ENCODE data around the gene NPAT. TPM values are rescaled to one million over a fixed set of nuclear protein-coding genes. Genes with fewer than 3 reads are reported as not detected.

NPAT gene
- 10 to 100 TPM; 21.8 to 23.8 TPM for total RNA-seq
- polyA plus RNA-seq (2013, experiment 1 of 2), result 13.2 TPM
- 13.6 TPM for polyA plus RNA-seq (2013, experiment 2 of 2)
- long read RNA-seq, experiment 1, full-length matches to known transcripts, result 2 of 8 reads
- long read RNA-seq, experiment 1, partial matches to known transcripts, result 4 of 8 reads
- long read RNA-seq, experiment 1, other reads (novel, unspliced or antisense), result 2 of 8 reads
- long read RNA-seq, experiment 2, full-length matches to known transcripts, result 11 of 23 reads
- long read RNA-seq, experiment 2, partial matches to known transcripts, result 5 of 23 reads
- long read RNA-seq, experiment 2, other reads (novel, unspliced or antisense), result 7 of 23 reads
- long read RNA-seq, experiment 3, partial matches to known transcripts, result 40 of 46 reads
- long read RNA-seq, experiment 3, other reads (novel, unspliced or antisense), result 6 of 46 reads
- long read RNA-seq, experiment 4, partial matches to known transcripts, result 3 of 3 reads
- long read RNA-seq, experiment 4, other reads (novel, unspliced or antisense), result 0 of 3 reads

- WGBS, 2 experiments (ENCODE audit: insufficient coverage in 1 of 2, insufficient read length in 1 of 2), result 0% methylated on average over 25 to 70 of the region's 70 CpGs
- H3K27ac ChIP-seq (ENCODE audit: low read depth, low read length), result peak within 1 kb of the TSS; percentile 93
- no peaks in the 10 kb centered on the region for H3K27me3 Mint-ChIP-seq (ENCODE audit: insufficient read depth)
- H3K36me3 Mint-ChIP-seq (ENCODE audit: low read depth), result no peaks in the 10 kb centered on the region
- no peak within 1 kb of the TSS for H3K4me3 Mint-ChIP-seq
- peaks cover 7% of the 10 kb centered on the region for H3K4me1 ChIP-seq (ENCODE audit: control insufficient read depth, insufficient read depth, low read length)
- no peaks in the 10 kb centered on the region for H3K27me3 ChIP-seq (ENCODE audit: control insufficient read depth, insufficient read depth, low read length, poor library complexity, severe bottlenecking)
- H3K9me3 ChIP-seq (ENCODE audit: control insufficient read depth, low read length), result no peaks in the 10 kb centered on the region
- peaks cover 36% of the 10 kb centered on the region for H3K4me1 Mint-ChIP-seq
- TF ChIP-seq CTCF (conservative IDR thresholded peaks at IDR 0.05), result peak; percentile 76
- peak within 1 kb of the TSS; percentile 95 for H3K9ac ChIP-seq (ENCODE audit: extremely low read depth, low read length, poor library complexity, severe bottlenecking)
- peak within 1 kb of the TSS; percentile 100 for H3K27ac Mint-ChIP-seq
- no peaks in the 10 kb centered on the region for H3K36me3 ChIP-seq (ENCODE audit: control insufficient read depth, insufficient read depth, low read length)
- peak; percentile 99 for DNase-seq
- no peaks in the 10 kb centered on the region for H3K9me3 Mint-ChIP-seq
- H3K4me3 ChIP-seq (ENCODE audit: low read length), result peak within 1 kb of the TSS; percentile 99
Measured at GRCh38 chr11:108222574-108223347, at the start of gene NPAT, which contains the start of gene ATM. Gene NPAT, minus strand, starts transcription at chr11:108222638. Its CDS starts 102 bp downstream, at chr11:108222536. Gene ATM, plus strand, starts transcription at chr11:108223067. Its CDS starts 4,558 bp downstream, at chr11:108227625.

- WGBS, 2 experiments (ENCODE audit: insufficient coverage in 1 of 2, insufficient read length in 1 of 2), result 92 to 97% methylated on average over 2 to 3 of the region's 3 CpGs
- Histone ChIP-seq H3K27ac (ENCODE audit: low read depth, low read length) (no peak overlapping the region), H3K9me3 (ENCODE audit: control insufficient read depth, low read length) (no peaks in the 10 kb centered on the region), H3K4me3 (ENCODE audit: low read length) (no peak overlapping the region), H3K4me1 (ENCODE audit: control insufficient read depth, insufficient read depth, low read length) (no peaks in the 10 kb centered on the region), H3K27me3 (ENCODE audit: control insufficient read depth, insufficient read depth, low read length, poor library complexity, severe bottlenecking) (no peaks in the 10 kb centered on the region), H3K36me3 (ENCODE audit: control insufficient read depth, insufficient read depth, low read length) (peaks cover 52% of the 10 kb centered on the region), H3K9ac (ENCODE audit: extremely low read depth, low read length, poor library complexity, severe bottlenecking) (no peak overlapping the region)
- Mint-ChIP-seq H3K4me1 (no peaks in the 10 kb centered on the region), H3K27ac (peak overlapping the region; percentile 76), H3K4me3 (no peak overlapping the region), H3K9me3 (peaks cover 14% of the 10 kb centered on the region), H3K36me3 (ENCODE audit: low read depth) (peaks cover 56% of the 10 kb centered on the region), H3K27me3 (ENCODE audit: insufficient read depth) (peaks cover 1% of the 10 kb centered on the region)
- TF ChIP-seq CTCF (conservative IDR thresholded peaks at IDR 0.05), result no peak
- no peak for DNase-seq
Measured at GRCh38 chr11:108269583-108269982, 47.1 kb upstream of the NPAT start.

- TF ChIP-seq CTCF (conservative IDR thresholded peaks at IDR 0.05), result no peak
- Mint-ChIP-seq H3K4me3 (no peak overlapping the region), H3K27me3 (ENCODE audit: insufficient read depth) (no peaks in the 10 kb centered on the region), H3K36me3 (ENCODE audit: low read depth) (peaks cover 62% of the 10 kb centered on the region), H3K9me3 (no peaks in the 10 kb centered on the region), H3K4me1 (no peaks in the 10 kb centered on the region), H3K27ac (no peak overlapping the region)
- no CpG with 5 or more reads among the region's 1 CpG for WGBS, 2 experiments (ENCODE audit: insufficient coverage in 1 of 2, insufficient read length in 1 of 2)
- Histone ChIP-seq H3K36me3 (ENCODE audit: control insufficient read depth, insufficient read depth, low read length) (peaks cover 77% of the 10 kb centered on the region), H3K9me3 (ENCODE audit: control insufficient read depth, low read length) (no peaks in the 10 kb centered on the region), H3K4me3 (ENCODE audit: low read length) (no peak overlapping the region), H3K27me3 (ENCODE audit: control insufficient read depth, insufficient read depth, low read length, poor library complexity, severe bottlenecking) (no peaks in the 10 kb centered on the region), H3K9ac (ENCODE audit: extremely low read depth, low read length, poor library complexity, severe bottlenecking) (no peak overlapping the region), H3K4me1 (ENCODE audit: control insufficient read depth, insufficient read depth, low read length) (no peaks in the 10 kb centered on the region), H3K27ac (ENCODE audit: low read depth, low read length) (no peak overlapping the region)
- DNase-seq, result no peak
Measured at GRCh38 chr11:108253176-108253575, 30.7 kb upstream of the NPAT start.
